OCI-LY3 (cell line): ENCODE results near the gene EFCAB5.

Experiments
- H2AFZ ChIP-seq: fragments of 200-600, 300-600 bp; shearing (Covaris generic); 2 replicates; pipeline ENCODE4 v1.6.0; 2014; ENCODE audit warnings: antibody characterized with exemption, low read depth, low read length
- H3K27ac ChIP-seq: fragments of 200-600, 300-600 bp; sonication (generic); 2 replicates; pipeline ENCODE4 v1.5.1; 2014; ENCODE audit warnings: mild to moderate bottlenecking, low read length, moderate library complexity, mixed read lengths
- H3K27me3 ChIP-seq: fragments of 200-600, 300-600 bp; sonication (generic); 2 replicates; pipeline ENCODE4 v1.6.1; 2014; ENCODE audit warnings: low read depth, low read length, mixed read lengths
- H3K36me3 ChIP-seq: fragments of 200-600, 300-600 bp; sonication (generic); replicated peaks from 2 replicates; pipeline ENCODE3; 2014; ENCODE audit warnings: low read depth, low read length, mixed read lengths
- H3K4me1 ChIP-seq: fragments of 300-600, 200-600 bp; sonication (generic); 2 replicates; pipeline ENCODE4 v1.6.1; 2014; ENCODE audit warnings: low read length, mixed read lengths
- H3K4me2 ChIP-seq: fragments of 200-600, 300-600 bp; sonication (generic); 2 replicates; pipeline ENCODE4 v1.6.1; 2014; ENCODE audit warnings: low read length, mixed read lengths
- H3K4me3 ChIP-seq: fragments of 300-600, 200-600 bp; sonication (generic); 2 replicates; pipeline ENCODE4 v1.5.1; 2014; ENCODE audit warnings: antibody characterized with exemption, mild to moderate bottlenecking, low read length, moderate library complexity
- H3K79me2 ChIP-seq: fragments of 300-600, 200-600 bp; shearing (Covaris generic); 2 replicates; pipeline ENCODE4 v1.6.1; 2014; ENCODE audit warnings: mild to moderate bottlenecking, low read length, mixed read lengths
- H3K9ac ChIP-seq: fragments of 300-600, 200-600 bp; shearing (Covaris generic); 2 replicates; pipeline ENCODE4 v1.6.0; 2014; ENCODE audit warnings: mild to moderate bottlenecking, low read length, moderate library complexity
- H3K9me3 ChIP-seq: fragments of 200-600, 300-600 bp; shearing (Covaris generic); 2 replicates; pipeline ENCODE4 v1.6.1; 2014; ENCODE audit warnings: low read length, mixed read lengths; ENCODE audit not compliant: insufficient read depth
- H4K20me1 ChIP-seq: fragments of 200-600, 300-600 bp; sonication (generic); 2 replicates; pipeline ENCODE4 v1.6.1; 2016; ENCODE audit warnings: low read length, mixed read lengths; ENCODE audit not compliant: insufficient read depth
- EZH2phosphoT487 ChIP-seq: fragments of 200-600 bp; shearing (Covaris generic); IDR thresholded peaks from 2 replicates; pipeline ENCODE4 v1.6.1; 2018; ENCODE audit warnings: antibody characterized with exemption, mixed run types, low read depth
- TF ChIP-seq, protein P1 (sequence below): fragments of 200-600, 300-600 bp; sonication (generic); IDR thresholded peaks from 2 replicates; pipeline ENCODE4 v1.5.1; 2014; ENCODE audit warnings: antibody characterized with exemption, low read length, low read depth

Gene EFCAB5

DNA sequence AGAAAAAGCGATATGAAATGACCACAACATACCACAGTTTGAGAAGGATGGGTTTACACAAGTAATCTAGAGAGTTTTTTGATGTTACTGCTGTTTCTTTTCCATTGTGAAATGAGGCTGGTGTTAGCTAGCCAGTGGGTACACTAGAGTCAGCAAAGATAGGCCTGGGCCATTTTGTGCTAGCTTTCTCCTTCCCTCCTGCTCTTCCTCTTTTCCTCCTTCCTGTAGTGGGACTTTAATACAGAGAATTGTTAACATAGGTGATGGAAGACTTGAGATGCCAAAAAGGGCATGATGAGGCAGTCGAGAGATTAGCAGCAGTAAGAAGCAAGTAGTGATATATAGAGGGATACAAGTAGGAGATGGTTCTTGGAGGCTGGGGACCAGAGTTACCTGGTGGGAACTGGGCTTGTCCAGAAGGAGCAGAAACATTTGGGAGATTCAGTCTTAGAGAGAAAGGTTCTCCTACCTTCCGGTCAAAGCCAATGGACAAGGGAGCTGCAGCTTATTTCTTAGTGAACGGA lies 182.9 kb downstream of the EFCAB5 start:
- Histone ChIP-seq H3K4me1 (no peaks in the 10 kb centered on the region), H3K4me3 (no peak overlapping the region), H4K20me1 (peaks cover 24% of the 10 kb centered on the region), H3K36me3 (peaks cover 27% of the 10 kb centered on the region), H3K9ac (no peak overlapping the region), H3K27me3 (no peaks in the 10 kb centered on the region), H2AFZ (no peak overlapping the region), H3K4me2 (no peak overlapping the region), H3K27ac (no peak overlapping the region), H3K9me3 (no peaks in the 10 kb centered on the region), H3K79me2 (peaks cover 74% of the 10 kb centered on the region)
- TF ChIP-seq EZH2phosphoT487 = no peak
- TF ChIP-seq, protein P1, sequence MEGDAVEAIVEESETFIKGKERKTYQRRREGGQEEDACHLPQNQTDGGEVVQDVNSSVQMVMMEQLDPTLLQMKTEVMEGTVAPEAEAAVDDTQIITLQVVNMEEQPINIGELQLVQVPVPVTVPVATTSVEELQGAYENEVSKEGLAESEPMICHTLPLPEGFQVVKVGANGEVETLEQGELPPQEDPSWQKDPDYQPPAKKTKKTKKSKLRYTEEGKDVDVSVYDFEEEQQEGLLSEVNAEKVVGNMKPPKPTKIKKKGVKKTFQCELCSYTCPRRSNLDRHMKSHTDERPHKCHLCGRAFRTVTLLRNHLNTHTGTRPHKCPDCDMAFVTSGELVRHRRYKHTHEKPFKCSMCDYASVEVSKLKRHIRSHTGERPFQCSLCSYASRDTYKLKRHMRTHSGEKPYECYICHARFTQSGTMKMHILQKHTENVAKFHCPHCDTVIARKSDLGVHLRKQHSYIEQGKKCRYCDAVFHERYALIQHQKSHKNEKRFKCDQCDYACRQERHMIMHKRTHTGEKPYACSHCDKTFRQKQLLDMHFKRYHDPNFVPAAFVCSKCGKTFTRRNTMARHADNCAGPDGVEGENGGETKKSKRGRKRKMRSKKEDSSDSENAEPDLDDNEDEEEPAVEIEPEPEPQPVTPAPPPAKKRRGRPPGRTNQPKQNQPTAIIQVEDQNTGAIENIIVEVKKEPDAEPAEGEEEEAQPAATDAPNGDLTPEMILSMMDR = no peak

DNA sequence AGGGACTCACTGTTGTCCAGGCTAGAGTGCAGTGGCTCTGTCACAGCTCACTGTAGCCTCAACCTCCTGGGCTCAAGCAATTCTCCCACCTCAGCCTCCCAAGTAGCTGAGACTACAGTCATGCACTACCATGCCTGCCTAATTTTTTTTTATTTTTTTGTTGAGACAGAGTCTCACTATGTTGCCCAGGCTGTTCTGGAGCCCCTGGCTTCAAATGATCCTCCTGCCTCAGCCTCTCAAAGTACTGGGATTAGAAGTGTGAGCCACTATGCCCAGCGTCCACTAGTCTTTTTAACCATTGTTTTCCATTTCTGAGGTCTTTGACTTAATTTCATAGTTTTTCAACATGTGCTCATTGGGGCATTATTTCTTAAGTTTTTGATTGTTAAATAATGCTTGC lies 188.7 kb downstream of the EFCAB5 start:
- H3K27ac ChIP-seq = no peak overlapping the region
- no peaks in the 10 kb centered on the region for H3K9me3 ChIP-seq
- H3K4me3 ChIP-seq = no peak overlapping the region
- no peak overlapping the region for H3K4me2 ChIP-seq
- H3K36me3 ChIP-seq = peaks cover 21% of the 10 kb centered on the region
- H4K20me1 ChIP-seq = peaks cover 27% of the 10 kb centered on the region
- H3K9ac ChIP-seq = no peak overlapping the region
- TF ChIP-seq EZH2phosphoT487 = no peak
- TF ChIP-seq, protein P1 = no peak
- H3K79me2 ChIP-seq = peaks cover 27% of the 10 kb centered on the region
- no peaks in the 10 kb centered on the region for H3K4me1 ChIP-seq
- no peak overlapping the region for H2AFZ ChIP-seq
- no peaks in the 10 kb centered on the region for H3K27me3 ChIP-seq

DNA sequence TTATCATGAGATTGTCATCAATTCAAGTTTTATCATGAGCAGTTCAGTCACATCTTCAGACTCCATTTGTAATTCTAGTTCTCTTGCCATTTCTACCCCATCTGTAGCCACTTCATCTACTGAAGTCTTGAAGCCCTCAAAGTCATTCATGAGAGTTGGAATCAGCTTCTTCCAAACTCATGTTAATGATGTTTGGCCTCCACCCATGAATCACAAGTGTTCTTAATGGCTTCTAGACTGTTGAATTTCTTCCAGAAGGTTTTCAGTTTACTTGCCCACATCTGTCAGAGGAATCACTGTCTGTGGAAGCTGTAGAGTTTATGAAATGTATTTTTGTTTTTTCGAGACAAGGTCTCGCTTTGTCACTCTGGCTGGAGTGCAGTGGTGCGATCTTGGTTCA lies 191.2 kb downstream of the EFCAB5 start:
- Histone ChIP-seq H3K79me2 (peaks cover 10% of the 10 kb centered on the region), H4K20me1 (peaks cover 23% of the 10 kb centered on the region), H3K4me3 (no peak overlapping the region), H3K27me3 (no peaks in the 10 kb centered on the region), H3K4me1 (no peaks in the 10 kb centered on the region), H3K9me3 (no peaks in the 10 kb centered on the region), H2AFZ (no peak overlapping the region), H3K27ac (no peak overlapping the region), H3K4me2 (no peak overlapping the region), H3K36me3 (peaks cover 24% of the 10 kb centered on the region), H3K9ac (no peak overlapping the region)
- TF ChIP-seq EZH2phosphoT487 = no peak
- TF ChIP-seq, protein P1 = no peak

DNA sequence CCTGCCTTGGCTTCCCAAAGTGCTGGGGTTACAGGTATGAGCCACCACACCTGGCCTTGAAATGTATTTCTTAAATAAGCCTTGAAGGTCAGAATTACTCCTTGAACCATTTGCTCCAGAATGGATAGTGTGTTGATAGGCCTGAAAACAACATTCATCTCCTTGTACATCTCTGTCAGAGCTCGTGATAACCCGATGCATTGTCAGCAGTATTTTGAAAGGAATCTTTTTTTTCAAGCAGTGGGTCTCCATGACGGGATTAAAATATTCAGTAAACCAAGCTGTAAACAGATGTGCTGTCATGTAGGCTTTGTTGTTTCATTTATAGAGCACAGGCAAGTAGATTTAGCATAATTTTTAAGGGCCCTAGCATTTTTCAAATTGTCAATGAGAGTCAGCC lies 191.8 kb downstream of the EFCAB5 start:
- Histone ChIP-seq H3K9me3 (no peaks in the 10 kb centered on the region), H3K27me3 (no peaks in the 10 kb centered on the region), H3K79me2 (peaks cover 16% of the 10 kb centered on the region), H3K4me1 (no peaks in the 10 kb centered on the region), H3K4me3 (no peak overlapping the region), H3K9ac (no peak overlapping the region), H3K36me3 (peaks cover 24% of the 10 kb centered on the region), H3K4me2 (no peak overlapping the region), H4K20me1 (peaks cover 28% of the 10 kb centered on the region), H3K27ac (no peak overlapping the region), H2AFZ (no peak overlapping the region)
- TF ChIP-seq, protein P1 = no peak
- TF ChIP-seq EZH2phosphoT487 = no peak
